ENCODE results near the gene SEMA5A. TPM values are rescaled to one million over a fixed set of nuclear protein-coding genes. Genes with fewer than 3 reads are reported as not detected.
A peak's percentile ranks its signal among the peaks of the same experiment; 100 is the strongest.

SEMA5A gene
- total RNA-seq, 1 experiment from 2014 or later = 22.3 TPM

DNA sequence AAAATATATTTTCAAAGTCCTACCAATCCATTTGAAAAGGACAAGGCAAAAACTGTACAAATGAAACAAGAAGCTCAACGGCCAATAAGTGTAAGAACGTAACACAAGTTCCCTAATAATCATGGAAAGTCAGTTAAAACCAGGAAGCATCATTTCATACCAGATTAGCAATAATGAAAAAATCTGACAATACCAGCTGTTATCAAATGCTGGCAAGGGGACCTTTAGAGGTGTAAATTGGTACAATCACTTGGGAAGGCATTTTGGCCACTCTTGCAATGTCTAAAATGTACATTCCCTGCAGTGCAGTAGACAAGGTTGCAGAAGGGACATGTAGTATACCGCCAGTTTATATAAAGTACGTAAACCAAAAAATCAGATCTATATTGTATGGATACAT, 10.1 kb upstream of the SEMA5A start:
- no peaks in the 10 kb centered on the region for H3K27me3 ChIP-seq
- peaks cover 17% of the 10 kb centered on the region for H3K36me3 ChIP-seq
- DNase-seq = no peak
- H3K9me3 ChIP-seq = 0 out of 2 replicates have a peak, but pooled peaks cover 2% of the 10 kb centered on the region
- H3K4me3 ChIP-seq = no peak overlapping the region

DNA sequence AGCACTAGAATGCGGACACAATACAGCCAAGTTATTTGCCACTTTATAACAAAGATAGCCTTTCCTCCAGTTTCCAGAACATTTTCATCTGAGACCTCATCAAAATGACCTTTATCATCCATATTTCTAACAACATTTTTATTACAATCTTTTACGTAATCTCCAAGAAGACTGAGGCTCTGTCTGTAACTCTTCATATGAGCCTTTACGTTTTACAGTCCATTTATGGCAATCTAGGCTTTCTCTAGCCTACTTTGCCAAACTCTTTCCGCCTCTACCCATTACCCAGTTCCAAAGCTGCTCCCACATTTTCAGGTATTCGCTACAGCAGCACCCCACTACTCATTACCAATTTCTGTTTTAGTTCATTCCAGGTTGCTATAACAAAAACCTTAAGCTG, 8.2 kb upstream of the SEMA5A start:
- peaks cover 36% of the 10 kb centered on the region for H3K36me3 ChIP-seq
- no peak overlapping the region for H3K4me3 ChIP-seq
- H3K9me3 ChIP-seq = 0 out of 2 replicates have a peak, but pooled peaks cover 2% of the 10 kb centered on the region
- no peaks in the 10 kb centered on the region for H3K27me3 ChIP-seq
- no peak for DNase-seq

DNA sequence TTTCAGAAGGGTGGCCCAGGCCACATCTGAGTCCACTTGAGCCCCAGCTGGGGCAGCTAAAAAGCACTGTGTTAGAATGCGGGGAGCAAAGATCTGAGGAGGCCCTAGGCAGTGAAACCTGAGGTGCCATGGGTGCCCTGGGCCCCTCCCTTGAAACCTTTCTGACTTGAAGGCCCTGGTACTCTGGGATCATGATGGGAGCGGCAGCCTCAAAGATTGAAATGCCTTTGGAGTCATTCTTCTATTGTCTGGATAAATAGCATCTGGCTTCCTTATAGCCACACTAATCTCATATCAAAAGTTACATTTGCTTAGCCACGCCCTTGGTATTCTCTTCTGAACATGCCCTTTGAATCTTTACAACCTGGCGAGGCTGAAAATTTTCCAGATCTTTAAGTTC, 7.7 kb upstream of the SEMA5A start:
- Histone ChIP-seq H3K4me3 (no peak overlapping the region), H3K27me3 (no peaks in the 10 kb centered on the region), H3K36me3 (peaks cover 41% of the 10 kb centered on the region), H3K9me3 (0 out of 2 replicates have a peak, but pooled peaks cover 2% of the 10 kb centered on the region)
- no peak for DNase-seq

- DNase-seq = no peak
- no peak overlapping the region for H3K4me3 ChIP-seq
These were observed 6.0 kb upstream of the SEMA5A start for GRCh38 chr5:9551567-9552537.

GRCh38 chr5:9549941-9550340, 4.1 kb upstream of the SEMA5A start:
- Histone ChIP-seq H3K36me3 (peaks cover 47% of the 10 kb centered on the region), H3K9me3 (0 out of 2 replicates have a peak, but pooled peaks cover 2% of the 10 kb centered on the region), H3K27me3 (no peaks in the 10 kb centered on the region), H3K4me3 (no peak overlapping the region)
- DNase-seq = no peak

More at GRCh38 chr5:9551567-9552537, 6.0 kb upstream of the SEMA5A start:
- Histone ChIP-seq H3K36me3 (peaks cover 47% of the 10 kb centered on the region), H3K9me3 (0 out of 2 replicates have a peak, but pooled peaks cover 2% of the 10 kb centered on the region), H3K27me3 (no peaks in the 10 kb centered on the region)

- H3K9me3 ChIP-seq = no peaks in the 10 kb centered on the region
- peaks cover 53% of the 10 kb centered on the region for H3K36me3 ChIP-seq
- H3K4me3 ChIP-seq = peak overlapping the region; percentile 90
- no peaks in the 10 kb centered on the region for H3K27me3 ChIP-seq
- DNase-seq = peak; percentile 96
These were observed 1.5 kb upstream of the SEMA5A start for GRCh38 chr5:9547122-9547947.

DNA sequence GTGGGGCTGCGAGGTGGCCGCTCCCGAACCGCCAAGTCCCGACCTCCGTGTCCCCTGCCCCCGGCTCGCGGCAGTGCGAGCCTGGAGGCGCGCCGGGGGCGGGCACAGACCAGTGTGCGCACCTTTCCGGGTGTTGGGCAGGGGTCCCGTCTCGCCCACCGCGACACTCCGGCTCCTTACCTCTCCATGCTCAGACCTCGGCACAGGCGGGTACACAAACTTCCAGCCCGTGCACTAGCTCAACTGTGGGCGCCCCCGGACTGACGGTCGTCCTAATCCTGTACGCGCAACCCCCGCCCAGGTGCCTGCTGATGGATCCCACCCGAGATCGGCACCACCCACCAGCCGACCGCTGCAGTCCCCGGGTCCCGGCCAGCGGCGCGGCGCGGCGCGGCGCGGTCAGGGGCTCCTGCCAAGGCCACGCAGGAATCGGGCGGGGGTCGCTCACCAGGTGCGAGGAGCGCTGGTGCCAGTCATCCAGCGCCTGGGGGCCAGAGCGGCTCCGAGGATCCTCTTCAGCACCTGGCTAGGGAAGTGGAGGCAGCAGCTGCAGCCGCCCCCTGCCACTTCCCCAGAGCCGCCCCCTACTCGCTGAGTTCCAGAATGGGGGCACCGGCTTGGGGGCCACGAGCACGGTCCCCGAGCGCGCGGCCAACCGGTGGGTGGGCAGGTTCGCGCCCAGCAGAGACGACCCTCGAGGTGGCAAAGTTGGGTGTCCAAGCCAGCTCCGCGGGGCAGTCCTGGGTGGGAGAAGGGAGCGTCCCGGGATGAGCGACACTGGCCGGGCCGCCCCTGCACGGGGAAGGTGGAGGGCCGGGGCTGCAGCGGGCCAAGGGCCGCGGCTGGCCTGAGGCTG, 511 bp downstream of the SEMA5A start:
- peaks cover 42% of the 10 kb centered on the region for H3K36me3 ChIP-seq
- peak overlapping the region; percentile 90 for H3K4me3 ChIP-seq
- no peaks in the 10 kb centered on the region for H3K9me3 ChIP-seq
- H3K27me3 ChIP-seq = no peaks in the 10 kb centered on the region
- DNase-seq = peak; percentile 31

GRCh38 chr5:9544502-9545135, 1.3 kb downstream of the SEMA5A start:
- H3K9me3 ChIP-seq = no peaks in the 10 kb centered on the region

GRCh38 chr5:9544056-9544455, 1.8 kb downstream of the SEMA5A start:
- Histone ChIP-seq H3K4me3 (peak overlapping the region; percentile 90), H3K27me3 (no peaks in the 10 kb centered on the region), H3K36me3 (peaks cover 29% of the 10 kb centered on the region), H3K9me3 (no peaks in the 10 kb centered on the region)
- DNase-seq = no peak

More at GRCh38 chr5:9544502-9545135, 1.3 kb downstream of the SEMA5A start:
- H3K27me3 ChIP-seq = no peaks in the 10 kb centered on the region
- H3K4me3 ChIP-seq = peak overlapping the region; percentile 90
- peaks cover 35% of the 10 kb centered on the region for H3K36me3 ChIP-seq
- DNase-seq = peak; percentile 88

GRCh38 chr5:9543311-9543920, 2.5 kb downstream of the SEMA5A start:
- no peak for DNase-seq
- Histone ChIP-seq H3K27me3 (no peaks in the 10 kb centered on the region), H3K9me3 (no peaks in the 10 kb centered on the region), H3K36me3 (peaks cover 23% of the 10 kb centered on the region), H3K4me3 (peak overlapping the region; percentile 90)

DNA sequence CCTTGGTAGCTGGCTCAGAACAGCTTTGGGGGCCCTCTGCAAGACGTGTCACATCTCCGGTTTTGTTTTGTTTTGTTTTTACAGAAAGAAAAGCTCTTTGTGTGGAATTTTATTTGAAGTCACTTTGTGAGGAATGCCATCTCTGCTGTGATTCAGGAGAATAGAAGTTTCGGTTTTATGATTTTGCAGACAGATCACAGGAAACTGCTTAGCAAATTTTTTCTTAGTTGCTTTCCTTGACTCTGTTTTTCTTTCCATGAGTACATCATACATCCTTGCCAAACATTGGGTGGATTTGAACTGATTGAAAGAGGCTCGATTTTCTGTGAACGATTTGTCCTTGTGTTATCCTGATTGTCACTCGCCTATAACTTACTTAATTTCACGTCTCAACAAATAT, 5.1 kb downstream of the SEMA5A start:
- no peaks in the 10 kb centered on the region for H3K27me3 ChIP-seq

GRCh38 chr5:9538504-9538903, 7.4 kb downstream of the SEMA5A start:
- H3K27me3 ChIP-seq = no peaks in the 10 kb centered on the region
- DNase-seq = no peak
- H3K9me3 ChIP-seq = no peaks in the 10 kb centered on the region
- no peak overlapping the region for H3K4me3 ChIP-seq
- peaks cover 19% of the 10 kb centered on the region for H3K36me3 ChIP-seq

More for the DNA sequence above, 5.1 kb downstream of the SEMA5A start:
- Histone ChIP-seq H3K9me3 (no peaks in the 10 kb centered on the region), H3K36me3 (peaks cover 19% of the 10 kb centered on the region), H3K4me3 (no peak overlapping the region)
- DNase-seq = no peak

- DNase-seq = no peak
- Histone ChIP-seq H3K4me3 (no peak overlapping the region), H3K36me3 (peaks cover 10% of the 10 kb centered on the region), H3K27me3 (no peaks in the 10 kb centered on the region), H3K9me3 (no peaks in the 10 kb centered on the region)
These were observed 8.4 kb downstream of the SEMA5A start for GRCh38 chr5:9537223-9538141.

- Histone ChIP-seq H3K36me3 (peaks cover 3% of the 10 kb centered on the region), H3K4me3 (no peak overlapping the region), H3K27me3 (no peaks in the 10 kb centered on the region), H3K9me3 (no peaks in the 10 kb centered on the region)
- no peak for DNase-seq
These were observed 9.2 kb downstream of the SEMA5A start for GRCh38 chr5:9536717-9537116.
